HG02885 (cell line): ENCODE data around the gene LRP1B.

Source experiments
- ATAC-seq: cut with Tn5 transposase; IDR thresholded peaks from one replicate; pipeline ENCODE4 v1.9.1; 2021; ENCODE audit warnings: mild to moderate bottlenecking; ENCODE audit not compliant: unreplicated experiment, poor library complexity

The LRP1B gene

GRCh38 chr2:141806090-141806489, 324.7 kb downstream of the LRP1B start:
- peak; percentile 76 for ATAC-seq

DNA sequence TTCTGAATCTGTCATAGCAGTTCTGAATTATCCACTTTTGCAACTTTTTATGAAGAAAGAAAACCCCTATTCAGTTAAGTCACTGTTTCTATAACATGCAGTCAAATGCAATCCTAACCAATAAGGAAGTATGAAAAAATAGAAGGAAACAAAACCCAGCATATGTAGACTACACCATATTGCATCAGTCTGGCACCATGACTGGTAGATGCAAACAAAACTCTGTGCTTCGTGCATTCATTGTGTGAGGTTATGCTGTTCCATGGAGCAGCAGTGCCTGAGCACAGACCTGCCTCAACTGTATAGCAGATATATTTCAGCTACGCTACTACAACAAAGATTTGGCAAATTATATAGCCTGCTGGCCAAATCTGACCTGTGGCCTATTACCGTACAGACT, 325.5 kb downstream of the LRP1B start:
- no peak for ATAC-seq

DNA sequence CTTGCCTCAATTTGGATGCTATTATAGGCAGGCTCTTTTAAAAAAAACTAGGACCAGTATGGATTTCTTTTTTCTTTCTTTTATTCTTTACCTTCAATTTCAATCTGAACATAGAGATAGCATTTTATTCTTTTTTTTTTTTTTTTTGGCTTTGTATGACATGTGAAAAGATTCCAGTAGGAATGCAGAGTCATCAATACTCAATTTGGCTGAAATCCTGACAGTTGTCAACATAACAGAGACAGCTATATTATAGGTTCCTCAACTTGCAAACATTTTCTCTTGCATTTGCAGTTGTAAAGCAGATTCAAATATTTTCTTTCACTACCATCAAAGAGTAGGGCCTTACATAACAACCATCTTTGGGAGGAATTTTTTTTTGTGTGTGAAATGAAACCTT, 334.4 kb downstream of the LRP1B start:
- no peak for ATAC-seq

DNA sequence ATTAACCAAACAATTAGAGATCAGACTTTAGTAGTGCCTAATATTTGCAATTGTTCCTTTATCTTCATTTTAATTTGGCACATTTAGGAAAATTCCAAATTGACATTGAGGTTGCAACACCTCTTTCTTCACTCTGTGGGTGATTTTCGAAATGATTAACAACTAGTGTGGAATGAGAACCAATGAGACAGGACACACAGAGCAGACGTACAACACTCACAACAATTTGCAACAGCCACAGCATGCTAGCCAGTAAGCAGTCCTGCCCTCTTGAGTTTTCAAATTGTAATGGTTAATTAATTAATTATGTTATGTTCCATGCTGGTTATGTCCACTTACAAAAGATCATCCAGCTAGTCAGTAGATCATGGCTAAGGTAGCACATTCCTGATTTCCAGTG, 339.3 kb downstream of the LRP1B start:
- ATAC-seq = no peak

DNA sequence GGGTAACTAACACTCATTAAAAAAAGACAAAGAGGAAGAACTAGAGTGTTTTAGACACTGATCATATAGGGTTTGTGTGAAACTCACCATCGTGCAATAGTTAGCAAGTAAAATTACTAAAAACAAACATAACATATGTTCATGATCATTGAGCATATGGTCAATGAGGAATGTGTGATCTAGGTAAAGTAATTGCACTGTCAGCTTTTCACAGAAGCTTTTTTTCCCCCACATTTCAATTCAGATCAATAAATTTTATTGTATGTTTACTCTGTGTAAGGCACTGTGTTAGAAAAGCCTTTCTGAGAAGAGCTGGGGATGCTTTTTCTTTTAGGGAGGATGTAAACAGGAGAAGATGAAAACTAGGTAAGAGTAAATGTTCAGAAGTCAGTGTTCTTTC, 348.2 kb downstream of the LRP1B start:
- no peak for ATAC-seq

- no peak for ATAC-seq
These were observed 352.4 kb downstream of the LRP1B start for GRCh38 chr2:141778315-141778835.

DNA sequence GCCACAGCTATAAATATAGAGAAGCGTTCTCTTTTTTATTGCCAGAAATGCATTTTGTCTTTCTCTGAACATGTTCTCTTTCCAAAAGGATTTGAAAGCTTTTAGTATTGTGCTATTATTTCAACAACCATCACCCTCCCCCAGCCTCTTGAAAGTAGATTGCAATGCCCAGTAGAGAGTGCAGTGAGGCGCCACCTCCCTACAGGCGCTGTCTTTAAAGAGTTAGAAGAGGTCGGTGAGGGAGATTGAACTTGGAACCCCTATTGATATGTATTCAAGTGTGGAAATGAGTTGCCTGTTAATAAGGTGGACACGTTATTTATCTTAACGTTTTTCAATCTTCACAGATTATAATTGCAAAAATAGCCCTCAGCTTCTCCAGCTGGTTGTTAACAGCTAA, 360.3 kb downstream of the LRP1B start:
- no peak for ATAC-seq

DNA sequence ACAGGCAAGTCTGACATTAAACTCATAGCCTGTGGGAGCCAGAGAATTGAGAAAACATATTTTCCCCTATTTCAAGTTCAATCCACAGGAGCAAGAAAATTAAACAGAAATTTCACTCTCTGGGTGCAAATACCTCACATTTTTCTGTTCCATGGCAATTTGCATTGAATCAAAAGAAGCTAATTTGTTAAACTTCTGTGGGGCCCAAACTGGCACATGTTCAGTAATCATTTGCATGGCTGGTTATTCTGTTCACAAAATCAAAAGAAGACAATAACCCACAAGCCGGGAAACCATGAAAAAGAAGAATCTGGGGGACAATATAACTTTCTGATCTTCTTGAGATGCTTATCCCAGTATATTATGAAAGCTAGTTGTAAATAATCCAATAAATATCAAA, 363.1 kb downstream of the LRP1B start:
- ATAC-seq = no peak

- no peak for ATAC-seq
These were observed 363.8 kb downstream of the LRP1B start for GRCh38 chr2:141767051-141767450.

- ATAC-seq = no peak
These were observed 364.6 kb downstream of the LRP1B start for GRCh38 chr2:141766225-141766624.

DNA sequence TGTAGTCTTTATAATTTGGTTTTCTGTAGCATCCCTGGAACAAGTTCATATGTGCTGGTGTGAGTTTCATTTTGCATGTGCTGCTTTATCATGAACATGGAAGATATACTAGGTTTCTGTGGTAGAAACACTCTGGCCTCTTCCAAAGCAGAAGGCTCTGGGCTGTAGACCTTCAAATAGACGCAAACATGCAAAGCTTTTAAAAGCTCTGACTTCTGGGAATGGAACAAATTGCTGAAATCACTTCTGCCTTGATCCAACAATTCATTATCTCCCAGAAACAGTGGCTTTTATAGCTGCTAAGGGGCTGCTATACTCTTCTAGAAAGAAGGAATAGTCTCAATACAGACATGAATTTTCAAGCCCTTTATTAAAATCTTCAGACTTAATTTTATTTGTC, 382.2 kb downstream of the LRP1B start:
- ATAC-seq = no peak

- no peak for ATAC-seq
These were observed 389.2 kb downstream of the LRP1B start for GRCh38 chr2:141741652-141742051.

DNA sequence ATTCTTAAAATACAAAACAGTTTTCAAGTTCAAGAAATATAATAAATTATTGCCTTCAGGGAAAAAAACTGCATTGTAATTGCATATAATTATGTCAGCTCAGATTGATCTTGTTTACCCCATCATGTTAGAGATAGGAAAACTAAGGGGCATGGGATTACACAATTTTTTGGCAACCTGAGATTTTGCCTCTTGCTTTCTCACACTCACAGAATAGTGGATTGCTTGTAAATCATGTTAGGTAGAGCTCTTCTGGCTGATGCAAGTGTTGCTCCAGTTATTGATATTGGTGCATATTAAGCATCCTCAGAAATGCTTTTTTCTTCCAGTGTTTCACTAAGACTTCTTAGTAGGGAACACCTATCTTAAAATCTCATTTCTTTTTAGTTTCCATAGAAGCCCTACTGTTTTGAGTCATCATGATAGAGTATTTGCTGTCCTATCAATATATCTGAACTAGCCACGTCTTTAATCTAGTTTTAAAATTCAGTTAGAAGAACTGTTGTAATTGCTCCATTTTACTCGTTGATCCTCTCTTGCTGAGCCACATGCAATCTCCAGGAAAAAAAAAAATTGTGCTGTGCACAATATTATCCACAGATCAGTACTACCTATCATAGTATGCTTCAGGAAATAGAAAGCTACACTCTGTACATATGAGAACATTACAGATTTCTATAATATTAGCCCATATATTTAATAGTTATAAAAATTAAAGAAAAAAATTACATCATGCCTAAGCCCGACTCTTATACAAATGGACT, 393.1 kb downstream of the LRP1B start:
- no peak for ATAC-seq

DNA sequence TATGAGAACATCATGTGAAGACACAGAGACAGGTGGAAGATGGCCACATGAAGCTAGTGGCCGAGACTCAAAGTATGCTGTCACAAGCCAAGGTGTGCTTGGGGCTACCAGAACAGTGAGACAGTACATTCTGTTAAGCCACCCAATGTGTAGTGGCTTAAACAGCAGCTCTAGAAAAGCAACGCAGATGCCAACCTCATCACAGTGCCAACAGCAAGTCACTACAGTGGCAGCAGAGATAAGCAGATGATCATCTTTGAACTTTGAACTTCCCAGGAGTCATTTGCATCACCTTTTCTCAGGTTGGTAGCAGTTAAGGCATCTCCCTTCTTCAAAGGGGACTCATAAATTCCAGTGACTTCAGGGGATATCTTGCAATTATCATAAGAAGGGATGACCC, 394.4 kb downstream of the LRP1B start:
- ATAC-seq = no peak

GRCh38 chr2:141728886-141729285, 401.9 kb downstream of the LRP1B start:
- ATAC-seq = no peak

GRCh38 chr2:141728142-141728541, 402.7 kb downstream of the LRP1B start:
- no peak for ATAC-seq

- no peak for ATAC-seq
These were observed 406.4 kb downstream of the LRP1B start for GRCh38 chr2:141724426-141724825.

DNA sequence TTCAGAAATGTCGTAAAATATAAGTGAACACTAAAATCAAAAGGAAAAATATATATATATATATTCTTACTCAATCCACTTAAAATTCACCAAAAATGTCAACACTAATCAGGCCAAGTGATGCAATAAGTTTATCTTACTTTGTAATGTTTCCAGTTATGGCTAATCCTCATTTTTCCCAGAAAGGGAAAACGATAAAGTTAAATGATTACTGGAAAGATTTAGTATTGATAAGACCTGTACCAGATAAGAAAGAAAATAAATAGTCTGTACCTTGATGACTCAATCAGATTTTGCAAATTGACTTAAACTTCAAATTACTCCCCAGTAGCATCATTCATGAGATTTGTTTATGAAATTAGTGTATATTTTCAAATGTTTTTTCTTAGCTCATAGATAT, 407.0 kb downstream of the LRP1B start:
- ATAC-seq = no peak

DNA sequence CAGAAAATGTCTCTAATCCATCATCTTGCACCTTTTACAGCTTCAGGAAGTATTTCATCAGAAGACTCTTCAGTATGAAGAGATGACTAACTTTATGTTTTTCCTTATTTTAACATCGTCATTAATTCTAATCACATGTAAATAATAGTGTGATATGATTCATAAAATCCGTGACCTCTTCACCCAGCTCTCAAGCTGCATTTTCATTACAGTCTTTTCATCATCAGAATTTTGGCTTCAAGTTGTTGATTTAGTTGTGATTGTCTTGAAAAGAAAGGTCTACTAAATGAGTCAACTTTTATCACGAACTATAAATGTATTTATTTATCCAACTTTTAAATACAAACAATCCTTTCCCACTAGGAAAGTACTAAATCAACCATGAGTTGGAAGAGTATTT, 410.3 kb downstream of the LRP1B start:
- ATAC-seq = no peak

DNA sequence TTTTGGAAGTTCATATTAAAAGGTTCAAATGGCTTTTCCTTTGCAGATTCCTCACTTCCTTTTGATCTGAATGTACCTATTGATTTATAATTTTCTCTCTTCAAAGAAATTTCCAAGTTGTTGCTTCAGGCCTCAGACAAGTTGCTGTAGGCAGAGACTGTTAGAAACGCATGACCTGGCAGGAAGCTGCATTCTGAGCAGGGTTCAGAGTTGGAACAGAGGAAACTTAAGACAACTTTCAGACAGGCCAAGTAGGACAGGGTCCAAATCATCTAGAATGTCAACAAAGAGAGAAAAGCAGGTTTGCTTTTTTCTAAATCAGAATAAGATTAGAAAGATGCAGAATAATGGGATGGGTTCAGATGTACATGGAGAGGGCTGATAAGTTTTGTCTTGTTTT, 416.3 kb downstream of the LRP1B start:
- ATAC-seq = no peak

DNA sequence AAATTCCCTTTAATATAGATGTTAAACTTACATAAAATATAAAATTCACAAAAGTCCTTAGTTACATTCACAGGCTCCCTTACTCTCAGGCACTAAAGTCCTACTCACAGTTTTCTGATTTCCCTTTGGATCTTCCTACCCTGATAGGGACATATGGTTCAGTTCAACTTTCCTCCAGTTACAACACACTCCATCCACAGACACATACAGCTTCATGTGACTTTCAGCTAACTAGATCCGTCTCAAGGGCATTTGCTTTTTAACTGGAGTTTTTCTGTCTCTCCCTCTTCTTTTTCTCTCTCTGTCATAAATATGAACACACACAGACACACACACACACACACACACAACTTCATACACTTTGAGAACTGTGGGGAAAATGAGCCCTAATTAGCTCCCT, 419.2 kb downstream of the LRP1B start:
- no peak for ATAC-seq

- ATAC-seq = no peak
These were observed 420.1 kb downstream of the LRP1B start for GRCh38 chr2:141710589-141711239.
